ENCODE measurements around the gene PSKH1. TPM values are rescaled to one million over a fixed set of nuclear protein-coding genes. Genes with fewer than 3 reads are reported as not detected.
A peak's percentile ranks its signal among the peaks of the same experiment; 100 is the strongest.

The PSKH1 gene
- total and polyA plus RNA-seq, 10 of the 15 experiments (the other 5 are each of a cell fraction or from before 2014, with no cell fraction given): 0.63 to 20.4 (median 7.8) TPM

DNA sequence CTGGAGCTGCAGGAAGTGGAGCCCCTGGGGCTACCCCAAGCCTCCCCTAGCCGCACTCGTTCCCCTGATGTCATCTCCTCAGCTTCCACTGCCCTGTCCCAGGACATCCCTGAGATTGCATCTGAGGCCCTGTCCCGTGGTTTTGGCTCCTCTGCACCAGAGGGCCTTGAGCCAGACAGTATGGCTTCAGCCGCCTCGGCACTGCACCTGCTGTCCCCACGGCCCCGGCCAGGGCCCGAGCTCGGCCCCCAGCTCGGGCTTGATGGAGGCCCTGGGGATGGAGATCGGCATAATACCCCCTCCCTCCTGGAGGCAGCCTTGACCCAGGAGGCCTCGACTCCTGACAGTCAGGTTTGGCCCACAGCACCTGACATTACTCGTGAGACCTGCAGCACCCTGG lies 12.5 kb upstream of the PSKH1 start:
- Histone ChIP-seq H2AFZ (ENCODE audit: control insufficient read depth, low read depth, low read length) (no peak overlapping the region), H3K27ac (ENCODE audit: control insufficient read depth, insufficient read depth) (no peak overlapping the region), H3K4me2 (ENCODE audit: control insufficient read depth, insufficient read depth) (no peak overlapping the region), H3K27me3 (replicated peaks in 1 of 2; ENCODE audit: control insufficient read depth in 2 of 2, insufficient read depth in 2 of 2, low read length in 1 of 2) (no peaks in the 10 kb centered on the region), H3K79me2 (ENCODE audit: control insufficient read depth, insufficient read depth, low read length) (peaks cover 3% of the 10 kb centered on the region), H3K9ac (ENCODE audit: control insufficient read depth, insufficient read depth, low read length) (no peak overlapping the region), H3K36me3 (ENCODE audit: control insufficient read depth in 2 of 2, insufficient read depth in 2 of 2, low read length in 1 of 2) (peaks cover 22 to 65% of the 10 kb centered on the region in 2 experiments; a peak in 3 of 4 replicates), H4K20me1 (ENCODE audit: control insufficient read depth, insufficient read depth) (no peaks in the 10 kb centered on the region; the same call in 1 of the 2 replicates), H3K9me3 (replicated peaks; ENCODE audit: control insufficient read depth, insufficient read depth, low read length) (no peaks in the 10 kb centered on the region), H3K4me3 (no peak overlapping the region), H3K4me1 (ENCODE audit: control insufficient read depth, insufficient read depth, low read length) (0 out of 2 replicates have a peak, but pooled peaks cover 3% of the 10 kb centered on the region)
- DNase-seq (ENCODE audit: low read depth, low spot score) (no peak), ATAC-seq (no peak), FAIRE-seq (no peak)
- SMC1A ChIA-PET (ENCODE audit: uncharacterized antibody, unreplicated experiment): no interaction called here
- WGBS (ENCODE audit: insufficient coverage, insufficient replicate concordance, low lambda C conversion rate, missing lambda C conversion rate): 89% methylated on average over 13 of the region's 13 CpGs
- POLR2A ChIA-PET: no interaction called here
- TF ChIP-seq, protein P1, sequence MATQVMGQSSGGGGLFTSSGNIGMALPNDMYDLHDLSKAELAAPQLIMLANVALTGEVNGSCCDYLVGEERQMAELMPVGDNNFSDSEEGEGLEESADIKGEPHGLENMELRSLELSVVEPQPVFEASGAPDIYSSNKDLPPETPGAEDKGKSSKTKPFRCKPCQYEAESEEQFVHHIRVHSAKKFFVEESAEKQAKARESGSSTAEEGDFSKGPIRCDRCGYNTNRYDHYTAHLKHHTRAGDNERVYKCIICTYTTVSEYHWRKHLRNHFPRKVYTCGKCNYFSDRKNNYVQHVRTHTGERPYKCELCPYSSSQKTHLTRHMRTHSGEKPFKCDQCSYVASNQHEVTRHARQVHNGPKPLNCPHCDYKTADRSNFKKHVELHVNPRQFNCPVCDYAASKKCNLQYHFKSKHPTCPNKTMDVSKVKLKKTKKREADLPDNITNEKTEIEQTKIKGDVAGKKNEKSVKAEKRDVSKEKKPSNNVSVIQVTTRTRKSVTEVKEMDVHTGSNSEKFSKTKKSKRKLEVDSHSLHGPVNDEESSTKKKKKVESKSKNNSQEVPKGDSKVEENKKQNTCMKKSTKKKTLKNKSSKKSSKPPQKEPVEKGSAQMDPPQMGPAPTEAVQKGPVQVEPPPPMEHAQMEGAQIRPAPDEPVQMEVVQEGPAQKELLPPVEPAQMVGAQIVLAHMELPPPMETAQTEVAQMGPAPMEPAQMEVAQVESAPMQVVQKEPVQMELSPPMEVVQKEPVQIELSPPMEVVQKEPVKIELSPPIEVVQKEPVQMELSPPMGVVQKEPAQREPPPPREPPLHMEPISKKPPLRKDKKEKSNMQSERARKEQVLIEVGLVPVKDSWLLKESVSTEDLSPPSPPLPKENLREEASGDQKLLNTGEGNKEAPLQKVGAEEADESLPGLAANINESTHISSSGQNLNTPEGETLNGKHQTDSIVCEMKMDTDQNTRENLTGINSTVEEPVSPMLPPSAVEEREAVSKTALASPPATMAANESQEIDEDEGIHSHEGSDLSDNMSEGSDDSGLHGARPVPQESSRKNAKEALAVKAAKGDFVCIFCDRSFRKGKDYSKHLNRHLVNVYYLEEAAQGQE (IDR thresholded peaks at IDR 0.05; ENCODE audit: low read depth, low read length): no peak
- no peak for TF ChIP-seq TCF3 (IDR thresholded peaks at IDR 0.05; ENCODE audit: borderline replicate concordance, insufficient read depth, low read depth, low read length)
- no peak for TF ChIP-seq NFIC (IDR thresholded peaks at IDR 0.05; ENCODE audit: low read depth, low read length)
- TF ChIP-seq, protein P2, sequence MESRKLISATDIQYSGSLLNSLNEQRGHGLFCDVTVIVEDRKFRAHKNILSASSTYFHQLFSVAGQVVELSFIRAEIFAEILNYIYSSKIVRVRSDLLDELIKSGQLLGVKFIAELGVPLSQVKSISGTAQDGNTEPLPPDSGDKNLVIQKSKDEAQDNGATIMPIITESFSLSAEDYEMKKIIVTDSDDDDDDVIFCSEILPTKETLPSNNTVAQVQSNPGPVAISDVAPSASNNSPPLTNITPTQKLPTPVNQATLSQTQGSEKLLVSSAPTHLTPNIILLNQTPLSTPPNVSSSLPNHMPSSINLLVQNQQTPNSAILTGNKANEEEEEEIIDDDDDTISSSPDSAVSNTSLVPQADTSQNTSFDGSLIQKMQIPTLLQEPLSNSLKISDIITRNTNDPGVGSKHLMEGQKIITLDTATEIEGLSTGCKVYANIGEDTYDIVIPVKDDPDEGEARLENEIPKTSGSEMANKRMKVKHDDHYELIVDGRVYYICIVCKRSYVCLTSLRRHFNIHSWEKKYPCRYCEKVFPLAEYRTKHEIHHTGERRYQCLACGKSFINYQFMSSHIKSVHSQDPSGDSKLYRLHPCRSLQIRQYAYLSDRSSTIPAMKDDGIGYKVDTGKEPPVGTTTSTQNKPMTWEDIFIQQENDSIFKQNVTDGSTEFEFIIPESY (IDR thresholded peaks at IDR 0.05): no peak
- no peak for TF ChIP-seq EGR1 (IDR thresholded peaks at IDR 0.05; ENCODE audit: borderline replicate concordance in 1 of 2, low read depth in 2 of 2, low read length in 2 of 2)
- no peak for TF ChIP-seq PML (IDR thresholded peaks at IDR 0.05; ENCODE audit: low read length)
- TF ChIP-seq NFXL1 (IDR thresholded peaks at IDR 0.05; ENCODE audit: borderline replicate concordance): no peak
- 0 out of 2 replicates have a peak, but pooled peaks have one; percentile 12 for TF ChIP-seq POLR2A (IDR thresholded peaks at IDR 0.05; ENCODE audit: low read depth, low read length)
- intact Hi-C loops (cut with micrococcal nuclease; ENCODE audit: unreplicated experiment): loop anchor here (5.0 kb wide), 1 partner anchor 347 kb away; no protein-coding TSS in a partner anchor
- RAD21 ChIA-PET (ENCODE audit: unreplicated experiment): no interaction called here
- no TSS peak for BruUV-seq (replicated peaks)
- in situ Hi-C loops (cut with MboI): no loop called here
- CTCF ChIA-PET: no interaction called here
